Hepatocyte (in vitro differentiated cells): Measurements from ENCODE around the gene SCML1. TPM values are rescaled to one million over a fixed set of nuclear protein-coding genes. Genes with fewer than 3 reads are reported as not detected.

Experiments
- DNase-seq: peaks from one replicate; pipeline ENCODE4 v3.0.0-alpha.2; 2016; ENCODE audit warnings: low spot score
- H2AFZ ChIP-seq: fragments of 200-600 bp; sonication (generic); 2 replicates; pipeline ENCODE4 v1.6.0; 2016; ENCODE audit warnings: antibody characterized with exemption, mild to moderate bottlenecking
- H3K27ac ChIP-seq: fragments of 200-600 bp; sonication (generic); 2 replicates; pipeline ENCODE4 v1.5.1; 2016; ENCODE audit warnings: mild to moderate bottlenecking
- H3K27me3 ChIP-seq: fragments of 200-600 bp; sonication (generic); 2 replicates; pipeline ENCODE4 v1.6.1; 2016
- H3K36me3 ChIP-seq: fragments of 200-600 bp; sonication (generic); replicated peaks from 2 replicates; pipeline ENCODE4 v1.5.1; 2016; ENCODE audit warnings: low read depth; ENCODE audit not compliant: insufficient read depth
- H3K4me1 ChIP-seq: fragments of 200-600 bp; sonication (generic); 2 replicates; pipeline ENCODE4 v1.5.1; 2016; ENCODE audit warnings: mild to moderate bottlenecking, moderate library complexity; ENCODE audit not compliant: insufficient read depth
- H3K4me2 ChIP-seq: fragments of 200-600 bp; sonication (generic); 2 replicates; pipeline ENCODE4 v1.6.0; 2016
- H3K4me3 ChIP-seq: fragments of 200-600 bp; sonication (generic); 2 replicates; pipeline ENCODE4 v1.5.1; 2016; ENCODE audit warnings: mild to moderate bottlenecking
- H3K79me2 ChIP-seq: fragments of 200-600 bp; sonication (generic); 2 replicates; pipeline ENCODE4 v1.6.0; 2017; ENCODE audit warnings: mild to moderate bottlenecking
- H3K9me2 ChIP-seq: fragments of 200-600 bp; sonication (generic); replicated peaks from 2 replicates; pipeline ENCODE4 v1.6.0; 2017; ENCODE audit warnings: mild to moderate bottlenecking; ENCODE audit not compliant: insufficient read depth
- H3K9me3 ChIP-seq: fragments of 200-600 bp; sonication (generic); 2 replicates; pipeline ENCODE4 v1.5.1; 2016; ENCODE audit warnings: low read depth, mild to moderate bottlenecking
- H4K20me1 ChIP-seq: fragments of 200-600 bp; sonication (generic); 2 replicates; pipeline ENCODE4 v1.6.0; 2016; ENCODE audit warnings: mild to moderate bottlenecking; ENCODE audit not compliant: insufficient read depth, poor library complexity, severe bottlenecking
- CTCF ChIP-seq: fragments of 200-600 bp; sonication (generic); IDR thresholded peaks from 2 replicates; pipeline ENCODE4 v1.5.1; 2016; ENCODE audit warnings: antibody characterized with exemption, mild to moderate bottlenecking; ENCODE audit not compliant: poor library complexity
- EZH2 ChIP-seq: fragments of 200-600 bp; sonication (generic); IDR thresholded peaks from 2 replicates; pipeline ENCODE4 v1.6.1; 2016; ENCODE audit warnings: antibody characterized with exemption, mild to moderate bottlenecking, borderline replicate concordance
- EZH2phosphoT487 ChIP-seq: fragments of 200-600 bp; sonication (generic); IDR thresholded peaks from one replicate; pipeline ENCODE4 v1.6.1; 2018; ENCODE audit warnings: antibody characterized with exemption, mild to moderate bottlenecking, low read depth, moderate library complexity; ENCODE audit not compliant: unreplicated experiment, severe bottlenecking
- WGBS: methylation state at CpG from one replicate; pipeline ENCODE4 v1.1.6; 2016; ENCODE audit warnings: low lambda C conversion rate; ENCODE audit errors: missing lambda C conversion rate; 5-methylcytosine and 5-hydroxymethylcytosine counted together
- polyA plus RNA-seq: library from polyadenylated mRNA; unstranded; fragments of >200 nt; fragmentation: Nextera tagmentation; extraction: Ambion mirVana; gene quantifications from 2 replicates; pipeline ENCODE4 v1.2.1, GENCODE V29; 2016
- total RNA-seq: library from RNA; depleted of rRNA; stranded (reverse); fragments of >200 nt; gene quantifications from 2 replicates; pipeline ENCODE4 v1.2.3, GENCODE V29; 2014

SCML1 gene
- total and polyA plus RNA-seq, 2 experiments from 2014 or later: 17.0 to 23.7 TPM

DNA sequence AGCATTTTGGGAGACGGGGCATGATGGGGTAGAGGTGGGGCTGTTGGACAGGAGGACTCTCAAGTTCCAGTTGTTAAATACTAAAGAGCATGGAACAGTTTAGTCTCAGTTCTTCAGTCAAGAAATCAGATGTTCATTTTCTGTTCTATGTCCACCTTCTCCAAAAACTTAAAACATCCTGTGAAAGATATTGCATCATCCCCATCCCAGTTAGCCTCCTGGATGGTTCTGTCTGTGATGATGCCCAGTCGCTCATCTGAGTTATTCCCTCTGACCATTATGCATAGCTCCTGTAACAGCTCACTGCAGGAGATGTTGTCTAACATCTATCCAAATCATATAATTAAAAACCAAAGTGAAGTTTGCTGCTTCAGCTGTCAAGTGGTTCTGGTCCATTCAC, 32.1 kb upstream of the SCML1 start:
- Histone ChIP-seq H3K27ac (no peak overlapping the region), H3K79me2 (no peaks in the 10 kb centered on the region), H3K4me3 (no peak overlapping the region), H3K9me2 (no peaks in the 10 kb centered on the region), H3K27me3 (no peaks in the 10 kb centered on the region), H4K20me1 (no peaks in the 10 kb centered on the region), H2AFZ (no peak overlapping the region), H3K4me1 (no peaks in the 10 kb centered on the region), H3K4me2 (no peak overlapping the region), H3K9me3 (no peaks in the 10 kb centered on the region), H3K36me3 (no peaks in the 10 kb centered on the region)
- DNase-seq: no peak
- no peak for TF ChIP-seq EZH2phosphoT487
- TF ChIP-seq CTCF: no peak
- TF ChIP-seq EZH2: no peak
- WGBS: 78% methylated on average over 2 of the region's 2 CpGs

DNA sequence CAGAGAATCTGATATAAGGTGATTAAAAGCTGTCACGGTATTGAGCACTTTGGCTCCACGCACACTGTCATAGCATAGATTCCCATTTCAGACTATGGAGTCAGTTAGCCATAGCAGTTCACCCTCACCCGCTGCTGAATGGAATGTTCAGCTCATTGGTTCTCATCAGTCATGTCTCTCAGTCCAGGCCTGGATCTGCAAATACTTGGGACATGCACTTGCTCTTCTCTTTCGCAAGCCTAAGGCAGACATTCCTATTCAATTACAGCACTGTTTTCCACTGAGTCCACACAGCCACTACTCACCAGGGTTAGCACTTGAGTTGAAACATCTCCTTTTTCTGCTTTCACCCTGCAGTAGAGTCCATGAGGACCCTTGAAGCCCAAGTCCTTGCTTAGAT, 30.6 kb upstream of the SCML1 start:
- no peaks in the 10 kb centered on the region for H3K4me1 ChIP-seq
- no peaks in the 10 kb centered on the region for H3K27me3 ChIP-seq
- H3K9me2 ChIP-seq: no peaks in the 10 kb centered on the region
- no peaks in the 10 kb centered on the region for H4K20me1 ChIP-seq
- peak; percentile 24 for DNase-seq
- no peak overlapping the region for H3K4me2 ChIP-seq
- no peak overlapping the region for H3K27ac ChIP-seq
- no peaks in the 10 kb centered on the region for H3K9me3 ChIP-seq
- H3K79me2 ChIP-seq: no peaks in the 10 kb centered on the region
- no peaks in the 10 kb centered on the region for H3K36me3 ChIP-seq
- no peak overlapping the region for H3K4me3 ChIP-seq
- TF ChIP-seq CTCF: no peak
- TF ChIP-seq EZH2: no peak
- TF ChIP-seq EZH2phosphoT487: no peak
- no peak overlapping the region for H2AFZ ChIP-seq
- 74% methylated on average over 4 of the region's 4 CpGs for WGBS

DNA sequence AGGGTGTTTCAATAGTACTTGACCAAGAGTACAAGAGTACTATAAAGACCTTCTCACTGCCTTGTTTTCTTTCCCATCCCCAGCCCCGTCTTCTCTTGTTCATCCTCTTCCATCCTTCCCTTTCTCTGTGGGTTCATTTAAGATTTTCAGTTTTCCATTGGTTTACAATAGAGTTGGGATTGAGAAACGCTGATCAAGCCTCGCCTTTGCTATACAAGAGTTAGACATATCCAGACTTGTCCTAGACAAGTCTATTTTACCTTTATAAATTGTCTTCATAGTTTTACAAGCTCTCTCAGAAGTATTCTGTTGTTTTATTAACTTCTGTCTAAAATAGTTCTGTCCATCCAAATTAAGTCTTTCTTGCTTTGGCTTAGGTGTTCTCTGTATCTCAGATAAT, 29.6 kb upstream of the SCML1 start:
- Histone ChIP-seq H3K27ac (no peak overlapping the region), H3K4me2 (no peak overlapping the region), H3K4me3 (no peak overlapping the region), H3K36me3 (no peaks in the 10 kb centered on the region), H3K9me2 (no peaks in the 10 kb centered on the region), H4K20me1 (no peaks in the 10 kb centered on the region), H3K9me3 (no peaks in the 10 kb centered on the region), H2AFZ (no peak overlapping the region), H3K27me3 (no peaks in the 10 kb centered on the region), H3K79me2 (no peaks in the 10 kb centered on the region), H3K4me1 (no peaks in the 10 kb centered on the region)
- TF ChIP-seq EZH2phosphoT487 (no peak), CTCF (no peak), EZH2 (no peak)
- no peak for DNase-seq
- WGBS: 71% methylated on average over 3 of the region's 3 CpGs

DNA sequence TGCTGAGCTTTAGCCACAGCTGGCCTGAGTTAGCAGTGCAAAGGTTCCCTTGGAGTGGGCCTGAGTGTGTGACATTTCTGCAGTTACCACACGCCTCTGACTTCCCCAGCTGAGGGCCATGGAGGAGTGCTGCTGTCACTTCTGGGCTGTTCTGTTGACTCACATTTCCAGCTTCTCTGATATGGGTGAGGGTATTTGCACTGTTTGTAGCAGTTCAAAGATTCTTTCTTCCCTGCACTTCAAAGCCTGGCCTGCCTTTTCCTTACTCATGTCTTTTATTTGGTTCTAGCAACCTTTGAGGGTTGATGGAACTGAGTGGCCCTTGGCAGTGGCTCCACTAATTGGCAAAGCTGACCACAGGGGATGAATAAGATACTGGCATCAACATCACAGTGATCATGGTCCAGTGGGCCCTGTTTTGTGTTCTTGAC, 26.4 kb upstream of the SCML1 start:
- DNase-seq: peak; percentile 32
- no peaks in the 10 kb centered on the region for H3K27me3 ChIP-seq
- TF ChIP-seq CTCF (no peak), EZH2 (no peak), EZH2phosphoT487 (no peak)
- H3K9me3 ChIP-seq: no peaks in the 10 kb centered on the region
- H3K27ac ChIP-seq: no peak overlapping the region
- no peaks in the 10 kb centered on the region for H3K9me2 ChIP-seq
- H3K36me3 ChIP-seq: no peaks in the 10 kb centered on the region
- no peaks in the 10 kb centered on the region for H3K79me2 ChIP-seq
- no peaks in the 10 kb centered on the region for H3K4me1 ChIP-seq
- no peak overlapping the region for H2AFZ ChIP-seq
- 57% methylated on average over 1 of the region's 1 CpG for WGBS
- H4K20me1 ChIP-seq: no peaks in the 10 kb centered on the region
- H3K4me2 ChIP-seq: no peak overlapping the region
- no peak overlapping the region for H3K4me3 ChIP-seq
